Measurements from ENCODE around the gene ELK3. TPM values are rescaled to one million over a fixed set of nuclear protein-coding genes. Genes with fewer than 3 reads are reported as not detected.

Gene ELK3
- polyA plus RNA-seq, 3 donors, result 12.1 to 14.9 (median 14.6) TPM

GRCh38 chr12:96208346-96208745 lies 14.2 kb downstream of the ELK3 start:
- Histone ChIP-seq H3K36me3 (replicated peaks in 1 of 2; ENCODE audit: control insufficient read depth in 1 of 2, insufficient read depth in 2 of 2, low read length in 2 of 2) (peaks cover 0 to 5% of the 10 kb centered on the region in 2 donors), H4K20me1 (ENCODE audit: insufficient read depth, low read length) (peaks cover 100% of the 10 kb centered on the region), H3K9me3 (replicated peaks in 1 of 2; ENCODE audit: control insufficient read depth in 1 of 2, insufficient read depth in 1 of 2, low read length in 2 of 2) (no peaks in the 10 kb centered on the region), H2AFZ (ENCODE audit: insufficient read depth, low read depth, low read length, poor library complexity, severe bottlenecking) (no peak overlapping the region), H3K27me3 (ENCODE audit: control insufficient read depth in 2 of 2, insufficient read depth in 2 of 2, low read length in 2 of 2) (no peaks in the 10 kb centered on the region), H3K4me1 (ENCODE audit: control insufficient read depth in 1 of 2, insufficient read depth in 2 of 2, low read length in 2 of 2) (peaks cover 37 to 51% of the 10 kb centered on the region in 2 donors), H3K27ac (ENCODE audit: low read depth in 1 of 2, low read length in 2 of 2) (peak overlapping the region in 1 of 2 donors; percentile 50), H3K4me3 (replicated peaks in 1 of 3; ENCODE audit: low read depth in 2 of 3, low read length in 3 of 3) (no peak overlapping the region), H3K79me2 (ENCODE audit: insufficient read depth, low read length) (peaks cover 100% of the 10 kb centered on the region), H3K9ac (ENCODE audit: insufficient read depth, low read length, poor library complexity, severe bottlenecking) (no peak overlapping the region), H3K4me2 (replicated peaks; ENCODE audit: extremely low read depth, low read length, poor library complexity, severe bottlenecking) (no peak overlapping the region)
- Mint-ChIP-seq H3K4me1 (peaks cover 76% of the 10 kb centered on the region), H3K9me3 (no peaks in the 10 kb centered on the region), H3K27ac (peak overlapping the region in 4 of 7 donors; percentile 2 to 77 (median 48)), H3K27me3 (ENCODE audit: low read depth in 3 of 3) (no peaks in the 10 kb centered on the region), H3K36me3 (peaks cover 18 to 21% of the 10 kb centered on the region in 2 donors), H3K4me3 (peak overlapping the region in 1 of 2 donors; percentile 49)
- TF ChIP-seq, protein P1, sequence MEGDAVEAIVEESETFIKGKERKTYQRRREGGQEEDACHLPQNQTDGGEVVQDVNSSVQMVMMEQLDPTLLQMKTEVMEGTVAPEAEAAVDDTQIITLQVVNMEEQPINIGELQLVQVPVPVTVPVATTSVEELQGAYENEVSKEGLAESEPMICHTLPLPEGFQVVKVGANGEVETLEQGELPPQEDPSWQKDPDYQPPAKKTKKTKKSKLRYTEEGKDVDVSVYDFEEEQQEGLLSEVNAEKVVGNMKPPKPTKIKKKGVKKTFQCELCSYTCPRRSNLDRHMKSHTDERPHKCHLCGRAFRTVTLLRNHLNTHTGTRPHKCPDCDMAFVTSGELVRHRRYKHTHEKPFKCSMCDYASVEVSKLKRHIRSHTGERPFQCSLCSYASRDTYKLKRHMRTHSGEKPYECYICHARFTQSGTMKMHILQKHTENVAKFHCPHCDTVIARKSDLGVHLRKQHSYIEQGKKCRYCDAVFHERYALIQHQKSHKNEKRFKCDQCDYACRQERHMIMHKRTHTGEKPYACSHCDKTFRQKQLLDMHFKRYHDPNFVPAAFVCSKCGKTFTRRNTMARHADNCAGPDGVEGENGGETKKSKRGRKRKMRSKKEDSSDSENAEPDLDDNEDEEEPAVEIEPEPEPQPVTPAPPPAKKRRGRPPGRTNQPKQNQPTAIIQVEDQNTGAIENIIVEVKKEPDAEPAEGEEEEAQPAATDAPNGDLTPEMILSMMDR (IDR thresholded peaks at IDR 0.05), result no peak
- intact Hi-C loops (cut with micrococcal nuclease), result loop anchor here in 1 of 2 donors (10.0 kb wide), 1 partner anchor 94 kb away; no protein-coding TSS in a partner anchor
- DNase-seq, result no peak
- 39% methylated on average over 2 of the region's 2 CpGs for WGBS (ENCODE audit: insufficient coverage)

DNA sequence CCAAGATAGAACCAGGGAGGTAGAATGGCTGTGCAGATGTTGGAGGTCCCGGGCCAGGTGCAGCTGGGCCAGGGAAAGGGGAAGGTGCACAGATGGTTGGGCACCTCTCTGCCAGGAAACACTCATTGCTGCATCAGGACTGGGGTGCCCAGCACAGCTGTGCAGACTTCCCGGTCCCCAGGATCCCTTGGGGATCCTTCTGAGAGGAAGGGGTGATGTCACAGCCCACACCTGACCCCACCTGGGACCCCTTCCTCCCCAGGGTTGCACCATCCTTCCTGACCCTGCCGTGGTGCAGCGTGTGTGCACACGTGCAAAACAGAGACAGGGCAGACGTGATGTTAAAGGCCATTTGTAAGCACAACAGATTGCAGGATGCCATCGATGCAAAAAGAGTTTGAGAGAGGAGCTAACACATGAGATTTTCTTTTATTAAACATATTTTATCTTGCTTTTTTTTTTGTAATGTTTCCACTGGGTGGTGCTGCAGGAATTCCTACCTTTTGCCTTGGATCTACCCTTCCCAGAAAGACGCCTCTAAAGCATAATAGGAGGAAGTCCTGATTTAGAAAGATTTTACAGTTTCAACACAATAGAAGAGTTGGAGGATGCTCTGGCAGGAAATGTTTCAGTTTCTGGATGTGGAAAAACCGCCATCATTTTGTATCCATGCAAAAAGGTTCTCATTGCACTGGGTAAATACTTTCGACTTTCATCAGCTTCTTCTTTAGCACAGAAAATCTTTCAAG lies 14.8 kb downstream of the ELK3 start:
- peaks cover 94% of the 10 kb centered on the region for H4K20me1 ChIP-seq (ENCODE audit: insufficient read depth, low read length)
- peaks cover 75% of the 10 kb centered on the region for H3K4me1 Mint-ChIP-seq
- no peak overlapping the region for H3K9ac ChIP-seq (ENCODE audit: insufficient read depth, low read length, poor library complexity, severe bottlenecking)
- H3K79me2 ChIP-seq (ENCODE audit: insufficient read depth, low read length), result peaks cover 97% of the 10 kb centered on the region
- 2% methylated on average over 6 of the region's 10 CpGs for WGBS (ENCODE audit: insufficient coverage)
- TF ChIP-seq, protein P1 (IDR thresholded peaks at IDR 0.05), result no peak
- peaks cover 2 to 11% of the 10 kb centered on the region in 2 donors for H3K36me3 ChIP-seq (replicated peaks in 1 of 2; ENCODE audit: control insufficient read depth in 1 of 2, insufficient read depth in 2 of 2, low read length in 2 of 2)
- peak overlapping the region in 5 of 7 donors; percentile 2 to 77 (median 52) for H3K27ac Mint-ChIP-seq
- peaks cover 37 to 51% of the 10 kb centered on the region in 2 donors for H3K4me1 ChIP-seq (ENCODE audit: control insufficient read depth in 1 of 2, insufficient read depth in 2 of 2, low read length in 2 of 2)
- no peak overlapping the region for H2AFZ ChIP-seq (ENCODE audit: insufficient read depth, low read depth, low read length, poor library complexity, severe bottlenecking)
- no peak for DNase-seq
- H3K4me3 Mint-ChIP-seq, result peak overlapping the region in 1 of 2 donors; percentile 73
- H3K9me3 ChIP-seq (replicated peaks in 1 of 2; ENCODE audit: control insufficient read depth in 1 of 2, insufficient read depth in 1 of 2, low read length in 2 of 2), result no peaks in the 10 kb centered on the region
- H3K27me3 Mint-ChIP-seq (ENCODE audit: low read depth in 3 of 3), result no peaks in the 10 kb centered on the region
- no peak overlapping the region for H3K4me3 ChIP-seq (replicated peaks in 1 of 3; ENCODE audit: low read depth in 2 of 3, low read length in 3 of 3)
- peak overlapping the region in 1 of 2 donors; percentile 50 for H3K27ac ChIP-seq (ENCODE audit: low read depth in 1 of 2, low read length in 2 of 2)
- peak overlapping the region; percentile 16 for H3K4me2 ChIP-seq (replicated peaks; ENCODE audit: extremely low read depth, low read length, poor library complexity, severe bottlenecking)
- H3K27me3 ChIP-seq (ENCODE audit: control insufficient read depth in 2 of 2, insufficient read depth in 2 of 2, low read length in 2 of 2), result no peaks in the 10 kb centered on the region
- H3K36me3 Mint-ChIP-seq, result peaks cover 21 to 25% of the 10 kb centered on the region in 2 donors
- intact Hi-C loops (cut with micrococcal nuclease), result loop anchor here in 1 of 2 donors (10.0 kb wide), 1 partner anchor 94 kb away; no protein-coding TSS in a partner anchor
- H3K9me3 Mint-ChIP-seq, result no peaks in the 10 kb centered on the region

All from CD14-positive monocyte (primary cell).